Measurements from ENCODE around the gene MINDY3. TPM values are rescaled to one million over a fixed set of nuclear protein-coding genes. Genes with fewer than 3 reads are reported as not detected.

Gene MINDY3
- total RNA-seq, 1 experiment from 2014 or later, result 14.9 TPM

- H3K9me3 Mint-ChIP-seq, result no peaks in the 10 kb centered on the region
Observed at GRCh38 chr10:15898046-15898445, 37.7 kb upstream of the MINDY3 start.

More at GRCh38 chr10:15898046-15898445, 37.7 kb upstream of the MINDY3 start:
- Histone ChIP-seq H2BK12ac (ENCODE audit: insufficient read length, low read depth, low read length) (no peak overlapping the region), H3K4me2 (ENCODE audit: insufficient read depth, insufficient read length, low read length) (no peak overlapping the region), H3K79me1 (ENCODE audit: insufficient read depth, low read depth, low read length, poor library complexity, severe bottlenecking) (no peaks in the 10 kb centered on the region), H3K23ac (ENCODE audit: insufficient read length, low read depth, low read length) (no peak overlapping the region), H3K14ac (ENCODE audit: insufficient read depth, low read length) (no peak overlapping the region), H2BK20ac (ENCODE audit: low read depth, low read length, poor library complexity, severe bottlenecking) (no peak overlapping the region), H3K18ac (ENCODE audit: insufficient read length, low read depth, low read length) (no peak overlapping the region), H2BK120ac (ENCODE audit: low read depth, low read length, poor library complexity, severe bottlenecking) (no peak overlapping the region), H3K4me1 (ENCODE audit: insufficient read depth, low read length) (no peaks in the 10 kb centered on the region), H4K8ac (replicated peaks; ENCODE audit: insufficient read length, low read depth, low read length) (no peak overlapping the region), H3K4ac (ENCODE audit: low read depth, low read length) (no peak overlapping the region), H3K56ac (ENCODE audit: insufficient read length, low read depth, low read length) (no peak overlapping the region), H4K20me1 (ENCODE audit: control insufficient read depth, insufficient read depth, insufficient read length) (no peaks in the 10 kb centered on the region), H2AK5ac (ENCODE audit: insufficient read length, low read length) (no peak overlapping the region), H2AFZ (ENCODE audit: low read length) (no peak overlapping the region), H3K9me3 (ENCODE audit: control insufficient read depth, low read depth, low read length) (no peaks in the 10 kb centered on the region), H3K79me2 (ENCODE audit: insufficient read depth, low read length) (no peaks in the 10 kb centered on the region), H3K23me2 (ENCODE audit: insufficient read length, low read depth, low read length, poor library complexity, severe bottlenecking) (no peaks in the 10 kb centered on the region), H3K27ac (ENCODE audit: insufficient read length, low read depth, low read length) (no peak overlapping the region), H3T11ph (ENCODE audit: low read length) (no peak overlapping the region), H3K9ac (ENCODE audit: extremely low read depth, insufficient read length, low read length) (no peak overlapping the region), H2BK5ac (ENCODE audit: insufficient read length, low read length) (no peak overlapping the region), H2BK15ac (ENCODE audit: low read depth, low read length) (no peak overlapping the region), H4K5ac (ENCODE audit: insufficient read length, low read depth, low read length) (no peak overlapping the region), H3K27me3 (ENCODE audit: insufficient read depth, low read length) (no peaks in the 10 kb centered on the region), H4K91ac (ENCODE audit: insufficient read length, low read depth, low read length) (no peak overlapping the region)
- Mint-ChIP-seq H3K4me3 (no peak overlapping the region), H3K27me3 (ENCODE audit: low read depth) (peaks cover 2% of the 10 kb centered on the region; the same call in 1 of the 2 replicates), H3K4me1 (peaks cover 6 to 20% of the 10 kb centered on the region in 2 experiments), H3K27ac (no peak overlapping the region), H3K36me3 (ENCODE audit: insufficient read depth in 1 of 3, low read depth in 3 of 3) (no peaks in the 10 kb centered on the region)
- WGBS (ENCODE audit: extremely low coverage, insufficient read length, low lambda C conversion rate), result no CpG with 5 or more reads among the region's 4 CpGs
- peak; percentile 52 for TF ChIP-seq CTCF (conservative IDR thresholded peaks at IDR 0.05)
- no peak for DNase-seq
